Right lobe of liver (tissue), 4 donors: Measurements from ENCODE around the gene KATNAL1.

Experiments
- POLR2A ChIP-seq: fragments of 450-650 bp; IDR thresholded peaks from one replicate; pipeline ENCODE4 v1.6.1; 2017; ENCODE audit warnings: antibody characterized with exemption, mild to moderate bottlenecking
- TF ChIP-seq, protein P1 (sequence below), 4 donors: fragments of 200-600 bp in 3 of 4; fragments of 450-650 bp in 1 of 4; IDR thresholded peaks; one replicate each; pipeline versions ENCODE4 v1.5.1 to v1.8.0; 2016 to 2022; ENCODE audit warnings: antibody characterized with exemption in 4 of 4, mild to moderate bottlenecking in 2 of 4
- donor health status: DM: no; HTN: no; CAD: no.
- donor health status: DM: no; HTN: no; CAD: no.
- donor health status: DM: no; HTN: yes; CAD: no.

DNA sequence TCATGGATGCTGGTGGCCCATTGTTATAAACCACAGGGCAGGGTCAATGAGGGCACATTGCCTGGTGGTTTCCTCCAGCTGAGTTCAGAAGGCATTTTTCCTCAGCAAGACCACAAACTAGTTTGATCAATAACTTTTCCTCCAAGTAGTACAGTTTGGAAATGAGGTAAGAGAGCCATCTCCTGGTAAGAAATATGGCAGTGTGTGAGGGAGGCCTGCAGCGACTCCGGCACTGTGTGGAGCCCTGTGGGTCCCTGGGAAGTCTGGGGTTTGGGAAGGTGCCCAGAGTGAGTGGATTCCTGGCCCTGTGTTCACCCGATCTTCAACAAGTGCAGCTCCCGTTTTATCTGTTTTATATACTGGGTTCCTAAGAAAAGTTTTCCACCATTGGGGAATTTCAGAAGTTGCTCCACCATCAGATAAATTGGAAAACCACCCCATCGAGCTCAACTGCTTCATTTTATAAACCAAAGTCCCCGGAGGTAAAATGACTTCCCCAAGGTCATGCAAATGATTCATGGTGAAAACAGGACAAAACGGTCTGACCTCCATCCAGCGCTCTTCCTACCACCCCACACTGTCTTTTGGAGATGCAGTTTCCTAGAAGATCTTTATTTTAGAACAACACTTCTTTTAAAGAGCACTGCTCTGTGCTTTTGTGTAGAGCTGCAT, 148.4 kb downstream of the KATNAL1 start:
- TF ChIP-seq, protein P1, sequence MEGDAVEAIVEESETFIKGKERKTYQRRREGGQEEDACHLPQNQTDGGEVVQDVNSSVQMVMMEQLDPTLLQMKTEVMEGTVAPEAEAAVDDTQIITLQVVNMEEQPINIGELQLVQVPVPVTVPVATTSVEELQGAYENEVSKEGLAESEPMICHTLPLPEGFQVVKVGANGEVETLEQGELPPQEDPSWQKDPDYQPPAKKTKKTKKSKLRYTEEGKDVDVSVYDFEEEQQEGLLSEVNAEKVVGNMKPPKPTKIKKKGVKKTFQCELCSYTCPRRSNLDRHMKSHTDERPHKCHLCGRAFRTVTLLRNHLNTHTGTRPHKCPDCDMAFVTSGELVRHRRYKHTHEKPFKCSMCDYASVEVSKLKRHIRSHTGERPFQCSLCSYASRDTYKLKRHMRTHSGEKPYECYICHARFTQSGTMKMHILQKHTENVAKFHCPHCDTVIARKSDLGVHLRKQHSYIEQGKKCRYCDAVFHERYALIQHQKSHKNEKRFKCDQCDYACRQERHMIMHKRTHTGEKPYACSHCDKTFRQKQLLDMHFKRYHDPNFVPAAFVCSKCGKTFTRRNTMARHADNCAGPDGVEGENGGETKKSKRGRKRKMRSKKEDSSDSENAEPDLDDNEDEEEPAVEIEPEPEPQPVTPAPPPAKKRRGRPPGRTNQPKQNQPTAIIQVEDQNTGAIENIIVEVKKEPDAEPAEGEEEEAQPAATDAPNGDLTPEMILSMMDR (IDR thresholded peaks at IDR 0.05), result peak in 1 of 4 donors; percentile 14
- no peak for TF ChIP-seq POLR2A
